Activated CD4-positive, alpha-beta T cell treated with anti-CD3 and anti-CD28 coated beads for 36 hours (primary cell): ENCODE data around the gene FGF2. TPM values are rescaled to one million over a fixed set of nuclear protein-coding genes. Genes with fewer than 3 reads are reported as not detected.

Source experiments
- ATAC-seq: fragments of 200-7000 bp; cut with Tn5 transposase; one replicate; pipeline ENCODE4 v1.10.0; 2021; ENCODE audit warnings: mild to moderate bottlenecking, moderate library complexity
- CTCF ChIA-PET: fragments of 350-600 bp; sonication (Branson Sonifier 250); formaldehyde crosslinking; loops from one replicate; lab custom pipeline; 2021; ENCODE audit warnings: antibody characterized with exemption; lab: Charles Lee
- POLR2A ChIA-PET: fragments of 350-600 bp; sonication (Branson Sonifier 250); formaldehyde crosslinking; loops from one replicate; lab custom pipeline; 2021; ENCODE audit warnings: antibody characterized with exemption, inconsistent platforms; lab: Charles Lee
- DNase-seq: peaks from one replicate; pipeline ENCODE4 v3.0.0-alpha.2; 2020
- H3K27ac Mint-ChIP-seq: one replicate; pipeline ENCODE4 v1.8.0; 2021; ENCODE audit warnings: mixed read lengths
- H3K27me3 Mint-ChIP-seq: one replicate; pipeline ENCODE4 v1.8.0; 2021; ENCODE audit warnings: mixed read lengths
- H3K36me3 Mint-ChIP-seq: one replicate; pipeline ENCODE4 v1.8.0; 2021; ENCODE audit warnings: low read depth, mixed read lengths
- H3K4me1 Mint-ChIP-seq: one replicate; pipeline ENCODE4 v1.8.0; 2021; ENCODE audit warnings: mixed read lengths
- H3K4me3 Mint-ChIP-seq: one replicate; pipeline ENCODE4 v1.8.0; 2021; ENCODE audit warnings: mild to moderate bottlenecking, moderate library complexity, mixed read lengths
- H3K9me3 Mint-ChIP-seq: one replicate; pipeline ENCODE4 v1.8.0; 2021; ENCODE audit warnings: low read depth, mixed read lengths
- intact Hi-C, 2 experiments: fragments of 100-400 bp; cut with DNase I in 1 of 2; cut with micrococcal nuclease in 1 of 2; formaldehyde crosslinking; loops; one replicate each; pipeline versions ENCODE4 v1.14.2 to v1.15.1; 2022 to 2024; cut with DNase I, micrococcal nuclease
- total RNA-seq, 2 experiments: library from RNA; stranded (reverse); gene quantifications; one replicate each; pipeline ENCODE4 v1.2.3, GENCODE V29; 2021

The FGF2 gene
- total RNA-seq, 2 experiments from 2014 or later, result 0.91 to 1.2 TPM

- intact Hi-C loops, result loop anchor here in 1 of 2 experiments (5.0 kb wide), 1 partner anchor 1009 kb away; no protein-coding TSS in a partner anchor
- peaks cover 5% of the 10 kb centered on the region for H3K36me3 Mint-ChIP-seq
- no peaks in the 10 kb centered on the region for H3K4me1 Mint-ChIP-seq
- ChIA-PET CTCF (interaction anchor here (0.6 to 6.2 kb wide), 7 partner anchors 9 to 156 kb away, joined by 3 to 54 read pairs (median 4); partner anchors contain the start of gene NUDT6), POLR2A (no interaction called here)
- H3K9me3 Mint-ChIP-seq, result no peaks in the 10 kb centered on the region
- H3K4me3 Mint-ChIP-seq, result no peak overlapping the region
- no peak for ATAC-seq
- no peak for DNase-seq
- H3K27me3 Mint-ChIP-seq, result no peaks in the 10 kb centered on the region
- H3K27ac Mint-ChIP-seq, result no peak overlapping the region
Observed at GRCh38 chr4:122911588-122911987, 85.0 kb downstream of the FGF2 start.

- Mint-ChIP-seq H3K27me3 (no peaks in the 10 kb centered on the region), H3K9me3 (no peaks in the 10 kb centered on the region), H3K4me3 (no peak overlapping the region), H3K36me3 (peaks cover 5% of the 10 kb centered on the region), H3K4me1 (no peaks in the 10 kb centered on the region), H3K27ac (no peak overlapping the region)
- intact Hi-C loops, result loop anchor here in 1 of 2 experiments (5.0 kb wide), 1 partner anchor 1011 kb away; no protein-coding TSS in a partner anchor
- CTCF ChIA-PET, result interaction anchor here (0.7 to 6.2 kb wide), 11 partner anchors 10 to 689 kb away, joined by 3 to 54 read pairs (median 13); partner anchors contain the start of gene NUDT6
- DNase-seq (no peak), ATAC-seq (no peak)
- POLR2A ChIA-PET, result no interaction called here
Observed at GRCh38 chr4:122912810-122913575, 86.4 kb downstream of the FGF2 start.

GRCh38 chr4:122914292-122914904 is 87.8 kb downstream of the FGF2 start:
- Mint-ChIP-seq H3K27ac (no peak overlapping the region), H3K4me1 (no peaks in the 10 kb centered on the region), H3K27me3 (no peaks in the 10 kb centered on the region), H3K36me3 (peaks cover 5% of the 10 kb centered on the region), H3K4me3 (no peak overlapping the region), H3K9me3 (no peaks in the 10 kb centered on the region)
- DNase-seq, result peak; percentile 51
- intact Hi-C loops, result loop anchor here (1.0 to 5.0 kb wide), 3 partner anchors 156 to 1012 kb away; no protein-coding TSS in a partner anchor
- ATAC-seq, result peak; percentile 85
- ChIA-PET CTCF (interaction anchor here (0.6 to 6.2 kb wide), 44 partner anchors 8 to 1014 kb away, joined by 3 to 54 read pairs (median 4); partner anchors contain the start of genes BBS12 and NUDT6), POLR2A (no interaction called here)

- ATAC-seq, result no peak
- Mint-ChIP-seq H3K27ac (no peak overlapping the region), H3K4me1 (no peaks in the 10 kb centered on the region), H3K4me3 (no peak overlapping the region), H3K27me3 (no peaks in the 10 kb centered on the region), H3K9me3 (no peaks in the 10 kb centered on the region), H3K36me3 (peaks cover 5% of the 10 kb centered on the region)
- intact Hi-C loops, result loop anchor here (1.0 to 5.0 kb wide), 3 partner anchors 157 to 1013 kb away; no protein-coding TSS in a partner anchor
- ChIA-PET POLR2A (interaction anchor here (0.6 kb wide), 1 partner anchor 349 kb away, joined by 5 read pairs; no protein-coding TSS in a partner anchor), CTCF (interaction anchor here (0.6 to 6.2 kb wide), 41 partner anchors 8 to 566 kb away, joined by 3 to 54 read pairs (median 4); partner anchors contain the start of genes BBS12 and NUDT6)
- no peak for DNase-seq
Observed at GRCh38 chr4:122914938-122915337, 88.3 kb downstream of the FGF2 start.

- ATAC-seq (no peak), DNase-seq (no peak)
- POLR2A ChIA-PET, result no interaction called here
- H3K27ac Mint-ChIP-seq, result no peak overlapping the region
- CTCF ChIA-PET, result interaction anchor here (1.0 kb wide), 1 partner anchor 14 kb away, joined by 3 read pairs; no protein-coding TSS in a partner anchor
- peaks cover 2% of the 10 kb centered on the region for H3K36me3 Mint-ChIP-seq
- no peaks in the 10 kb centered on the region for H3K9me3 Mint-ChIP-seq
- peaks cover 4% of the 10 kb centered on the region for H3K4me1 Mint-ChIP-seq
- H3K27me3 Mint-ChIP-seq, result no peaks in the 10 kb centered on the region
- no peak overlapping the region for H3K4me3 Mint-ChIP-seq
- intact Hi-C loops, result no loop called here
Observed at GRCh38 chr4:122917731-122918130, 91.1 kb downstream of the FGF2 start.

GRCh38 chr4:122920473-122920872 is 93.8 kb downstream of the FGF2 start:
- ChIA-PET CTCF (interaction anchor here (0.6 to 5.9 kb wide), 8 partner anchors 7 to 318 kb away, joined by 3 to 29 read pairs (median 11); partner anchors contain the start of gene BBS12), POLR2A (interaction anchor here (0.7 kb wide), 1 partner anchor 231 kb away, joined by 4 read pairs; no protein-coding TSS in a partner anchor)
- H3K4me3 Mint-ChIP-seq, result no peak overlapping the region
- intact Hi-C loops, result loop anchor here (5.0 to 10.0 kb wide), 6 partner anchors 93 to 1096 kb away; partner anchors contain the start of genes CCNA2 (in 1 of the 2), FGF2 (in 1 of the 2), IL2 (in 1 of the 2) and SPRY1 (in 1 of the 2)
- H3K36me3 Mint-ChIP-seq, result peaks cover 2% of the 10 kb centered on the region
- no peak overlapping the region for H3K27ac Mint-ChIP-seq
- no peak for DNase-seq
- no peaks in the 10 kb centered on the region for H3K27me3 Mint-ChIP-seq
- no peaks in the 10 kb centered on the region for H3K9me3 Mint-ChIP-seq
- ATAC-seq, result no peak
- H3K4me1 Mint-ChIP-seq, result peaks cover 4% of the 10 kb centered on the region

GRCh38 chr4:122921300-122921699 is 94.7 kb downstream of the FGF2 start:
- Mint-ChIP-seq H3K9me3 (no peaks in the 10 kb centered on the region), H3K27ac (no peak overlapping the region), H3K4me3 (peak overlapping the region; percentile 33), H3K36me3 (peaks cover 2% of the 10 kb centered on the region), H3K4me1 (peaks cover 4% of the 10 kb centered on the region), H3K27me3 (no peaks in the 10 kb centered on the region)
- ATAC-seq (no peak), DNase-seq (no peak)
- ChIA-PET POLR2A (no interaction called here), CTCF (interaction anchor here (0.7 to 5.9 kb wide), 7 partner anchors 8 to 339 kb away, joined by 3 to 29 read pairs (median 14); partner anchors contain the start of gene BBS12)
- intact Hi-C loops, result loop anchor here (5.0 to 10.0 kb wide), 6 partner anchors 94 to 1096 kb away; partner anchors contain the start of genes CCNA2 (in 1 of the 2), FGF2 (in 1 of the 2), IL2 (in 1 of the 2) and SPRY1 (in 1 of the 2)

- peak; percentile 63 for DNase-seq
- Mint-ChIP-seq H3K9me3 (no peaks in the 10 kb centered on the region), H3K27me3 (no peaks in the 10 kb centered on the region), H3K27ac (peak within 1 kb of the TSS; percentile 87), H3K4me3 (no peak within 1 kb of the TSS), H3K4me1 (peaks cover 7% of the 10 kb centered on the region), H3K36me3 (no peaks in the 10 kb centered on the region)
- intact Hi-C loops, result loop anchor here (1.0 to 10.0 kb wide), 11 partner anchors 95 to 1097 kb away; partner anchors contain the start of genes BBS12 (in 1 of the 2), CCNA2 (in 1 of the 2), FGF2 (in 1 of the 2) and IL2 (in 1 of the 2)
- ATAC-seq, result peak; percentile 53
- ChIA-PET CTCF (interaction anchor here (0.5 to 5.9 kb wide), 11 partner anchors 8 to 1740 kb away, joined by 3 to 29 read pairs (median 7); partner anchors contain the start of gene BBS12), POLR2A (interaction anchor here (0.7 kb wide), 1 partner anchor 273 kb away, joined by 4 read pairs; no protein-coding TSS in a partner anchor)
Observed at GRCh38 chr4:122921971-122922876, 95.6 kb downstream of the FGF2 start, which contains the start of gene NUDT6. NUDT6 (minus strand) TSS chr4:122922597; CDS start chr4:122922572, 25 bp downstream.

- intact Hi-C loops, result loop anchor here (1.0 to 10.0 kb wide), 12 partner anchors 96 to 1098 kb away; partner anchors contain the start of genes BBS12 (in 2 of the 2), BLTP1 (in 1 of the 2), CCNA2 (in 1 of the 2) and FGF2 (in 1 of the 2)
- peak; percentile 93 for DNase-seq
- POLR2A ChIA-PET, result interaction anchor here (0.7 kb wide), 1 partner anchor 274 kb away, joined by 4 read pairs; no protein-coding TSS in a partner anchor
Observed at GRCh38 chr4:122922877-122923511, 96.4 kb downstream of the FGF2 start.

More at GRCh38 chr4:122922877-122923511, 96.4 kb downstream of the FGF2 start:
- Mint-ChIP-seq H3K27ac (peak overlapping the region; percentile 87), H3K4me3 (no peak overlapping the region), H3K9me3 (no peaks in the 10 kb centered on the region), H3K27me3 (no peaks in the 10 kb centered on the region), H3K4me1 (peaks cover 9% of the 10 kb centered on the region), H3K36me3 (no peaks in the 10 kb centered on the region)
- ATAC-seq, result peak; percentile 98
- CTCF ChIA-PET, result interaction anchor here (0.5 to 5.9 kb wide), 12 partner anchors 8 to 1741 kb away, joined by 3 to 29 read pairs (median 6); partner anchors contain the start of gene BBS12
